Parathyroid adenoma (tissue), 2 donors: ENCODE data around the gene MAGEA4.

Experiments used
- H2AFZ ChIP-seq: fragments of 300-600 bp; sonication (generic); one replicate; pipeline ENCODE4 v1.7.0; 2017; ENCODE audit warnings: antibody characterized with exemption, mild to moderate bottlenecking
- H3K27ac ChIP-seq: fragments of 300-600 bp; sonication (generic); one replicate; pipeline ENCODE4 v1.7.0; 2017
- H3K27me3 ChIP-seq: fragments of 300-600 bp; sonication (generic); one replicate; pipeline ENCODE4 v1.7.0; 2017; ENCODE audit warnings: low read length; ENCODE audit not compliant: control insufficient read depth, insufficient read depth
- H3K36me3 ChIP-seq: fragments of 300-600 bp; sonication (generic); one replicate; pipeline ENCODE4 v1.7.0; 2017; ENCODE audit warnings: low read length; ENCODE audit not compliant: control insufficient read depth, insufficient read depth
- H3K4me1 ChIP-seq: fragments of 300-600 bp; sonication (generic); one replicate; pipeline ENCODE4 v1.7.0; 2017; ENCODE audit warnings: control low read depth
- H3K4me2 ChIP-seq: fragments of 300-600 bp; sonication (generic); one replicate; pipeline ENCODE4 v1.7.0; 2017; ENCODE audit warnings: low read length
- H3K4me3 ChIP-seq: fragments of 300-600 bp; sonication (generic); one replicate; pipeline ENCODE4 v1.7.0; 2017; ENCODE audit warnings: low read depth, low read length
- H3K79me2 ChIP-seq: fragments of 300-600 bp; sonication (generic); one replicate; pipeline ENCODE4 v1.7.0; 2017; ENCODE audit warnings: control low read depth
- H3K9ac ChIP-seq: fragments of 300-600 bp; sonication (generic); one replicate; pipeline ENCODE4 v1.7.0; 2017; ENCODE audit warnings: mild to moderate bottlenecking
- H3K9me3 ChIP-seq: fragments of 300-600 bp; sonication (generic); one replicate; pipeline ENCODE4 v1.7.0; 2017; ENCODE audit warnings: low read length; ENCODE audit not compliant: control insufficient read depth
- CTCF ChIP-seq: fragments of 300-600 bp; sonication (generic); IDR thresholded peaks from one replicate; pipeline ENCODE4 v1.7.0; 2017; ENCODE audit warnings: antibody characterized with exemption, mild to moderate bottlenecking
- donor health status: primary hyperparathyroidism.

Gene MAGEA4

GRCh38 chrX:151896734-151897474 is 15.8 kb upstream of the MAGEA4 start:
- Histone ChIP-seq H3K9me3 (no peaks in the 10 kb centered on the region), H3K27me3 (no peaks in the 10 kb centered on the region), H3K36me3 (no peaks in the 10 kb centered on the region), H3K4me2 (no peak overlapping the region), H2AFZ (no peak overlapping the region), H3K79me2 (no peaks in the 10 kb centered on the region), H3K27ac (no peak overlapping the region), H3K4me1 (no peaks in the 10 kb centered on the region), H3K9ac (no peak overlapping the region), H3K4me3 (no peak overlapping the region)
- no peak for TF ChIP-seq CTCF

GRCh38 chrX:151899622-151900021 is 13.1 kb upstream of the MAGEA4 start:
- Histone ChIP-seq H3K9me3 (no peaks in the 10 kb centered on the region), H3K27ac (no peak overlapping the region)

GRCh38 chrX:151901826-151902225 is 10.9 kb upstream of the MAGEA4 start:
- H3K27me3 ChIP-seq: no peaks in the 10 kb centered on the region
- no peaks in the 10 kb centered on the region for H3K36me3 ChIP-seq
- TF ChIP-seq CTCF: no peak
- no peaks in the 10 kb centered on the region for H3K79me2 ChIP-seq
- H3K4me2 ChIP-seq: no peak overlapping the region
- H3K4me3 ChIP-seq: no peak overlapping the region
- H3K4me1 ChIP-seq: no peaks in the 10 kb centered on the region
- H3K27ac ChIP-seq: no peak overlapping the region
- H3K9me3 ChIP-seq: no peaks in the 10 kb centered on the region
- H2AFZ ChIP-seq: no peak overlapping the region
- no peak overlapping the region for H3K9ac ChIP-seq

More at GRCh38 chrX:151899622-151900021, 13.1 kb upstream of the MAGEA4 start:
- Histone ChIP-seq H3K36me3 (no peaks in the 10 kb centered on the region), H2AFZ (no peak overlapping the region), H3K79me2 (no peaks in the 10 kb centered on the region), H3K4me3 (no peak overlapping the region), H3K4me2 (no peak overlapping the region), H3K9ac (no peak overlapping the region), H3K27me3 (no peaks in the 10 kb centered on the region), H3K4me1 (no peaks in the 10 kb centered on the region)
- no peak for TF ChIP-seq CTCF

- no peak for TF ChIP-seq CTCF
- no peak overlapping the region for H2AFZ ChIP-seq
- H3K4me3 ChIP-seq: no peak overlapping the region
- H3K9me3 ChIP-seq: no peaks in the 10 kb centered on the region
- H3K79me2 ChIP-seq: no peaks in the 10 kb centered on the region
- H3K27me3 ChIP-seq: no peaks in the 10 kb centered on the region
- H3K36me3 ChIP-seq: no peaks in the 10 kb centered on the region
- no peak overlapping the region for H3K9ac ChIP-seq
- no peak overlapping the region for H3K4me2 ChIP-seq
- no peak overlapping the region for H3K27ac ChIP-seq
- no peaks in the 10 kb centered on the region for H3K4me1 ChIP-seq
These were observed 9.7 kb upstream of the MAGEA4 start for GRCh38 chrX:151902813-151903591.
